Endothelial cell of umbilical vein (primary cell): ENCODE measurements around the gene STPG3. TPM values are rescaled to one million over a fixed set of nuclear protein-coding genes. Genes with fewer than 3 reads are reported as not detected.

Source experiments
- BruUV-seq: library from RNA; stranded (reverse); fragments of 400-500 nt; replicated peaks from 2 replicates; lab custom pipeline; 2021; lab: Mats Ljungman, UMichigan
- CTCF ChIA-PET: fragments of 300-600, 350-600 bp; sonication (Branson Sonifier 250); formaldehyde crosslinking; loops from one replicate; lab custom pipeline; 2021; ENCODE audit warnings: antibody characterized with exemption, inconsistent platforms; lab: Charles Lee
- POLR2A ChIA-PET: fragments of 300-600, 350-600 bp; sonication (Branson Sonifier 250); formaldehyde crosslinking; loops from one replicate; lab custom pipeline; 2021; ENCODE audit warnings: antibody characterized with exemption, inconsistent platforms; lab: Charles Lee
- DNase-seq: peaks from one replicate; pipeline ENCODE4 v3.0.0-alpha.2; 2011; ENCODE audit warnings: low read depth, low spot score
- FAIRE-seq: peaks from 2 replicates; lab custom pipeline; 2011; peaks lifted over from hg19 to GRCh38; lab: Jason Lieb, UNC
- H2AFZ ChIP-seq: 2 replicates; pipeline ENCODE4 v1.6.0; 2012; ENCODE audit warnings: low read depth, low read length, control low read depth, inconsistent platforms
- H3K27ac ChIP-seq: 2 replicates; pipeline ENCODE4 v1.5.1; 2011; ENCODE audit warnings: low read depth, mild to moderate bottlenecking, control low read depth, low read length, moderate library complexity; ENCODE audit not compliant: insufficient read depth
- H3K27me3 ChIP-seq, 2 experiments: 2 replicates each; pipeline versions ENCODE4 v1.6.0 to v1.6.1; 2011; ENCODE audit warnings: low read length in 2 of 2, mixed read lengths in 1 of 2; ENCODE audit not compliant: control insufficient read depth in 2 of 2, insufficient read depth in 2 of 2
- H3K36me3 ChIP-seq, 2 experiments: 2 replicates in 1 of 2; 3 replicates in 1 of 2; pipeline ENCODE4 v1.5.1; 2011; ENCODE audit warnings: low read length in 2 of 2, mild to moderate bottlenecking in 1 of 2, moderate library complexity in 1 of 2; ENCODE audit not compliant: control insufficient read depth in 2 of 2, insufficient read depth in 2 of 2; ENCODE audit errors: extremely low read depth in 1 of 2
- H3K4me1 ChIP-seq: 3 replicates; pipeline ENCODE4 v1.5.1; 2011; ENCODE audit warnings: mild to moderate bottlenecking, low read length; ENCODE audit not compliant: control insufficient read depth, insufficient read depth; ENCODE audit errors: extremely low read depth
- H3K4me2 ChIP-seq: 2 replicates; pipeline ENCODE4 v1.6.1; 2011; ENCODE audit warnings: low read length, control low read depth, mixed read lengths; ENCODE audit not compliant: insufficient read depth
- H3K4me3 ChIP-seq, 3 experiments: fragments of 200-600 bp in 1 of 3; sonication (generic), shearing (Covaris generic) in 1 of 3; replicated peaks in 1 of 3; 2 replicates each; pipeline ENCODE4 v1.5.1; 2011 to 2016; ENCODE audit warnings: control low read depth in 3 of 3, low read length in 3 of 3, mild to moderate bottlenecking in 2 of 3, inconsistent platforms in 1 of 3, low read depth in 1 of 3, moderate library complexity in 1 of 3; ENCODE audit not compliant: insufficient read depth in 1 of 3
- H3K79me2 ChIP-seq: 2 replicates; pipeline ENCODE4 v1.6.0; 2012; ENCODE audit warnings: low read length, inconsistent platforms; ENCODE audit not compliant: control insufficient read depth, insufficient read depth
- H3K9ac ChIP-seq: replicated peaks from 2 replicates; pipeline ENCODE3; 2011; ENCODE audit warnings: low read length, control low read depth; ENCODE audit not compliant: insufficient read depth; ENCODE audit errors: extremely low read depth
- H3K9me1 ChIP-seq: replicated peaks from 3 replicates; pipeline ENCODE4 v1.6.0; 2011; ENCODE audit warnings: mild to moderate bottlenecking, low read length; ENCODE audit not compliant: control insufficient read depth, insufficient read depth; ENCODE audit errors: extremely low read depth
- H3K9me3 ChIP-seq: replicated peaks from 2 replicates; pipeline ENCODE4 v1.5.1; 2012; ENCODE audit warnings: low read length, inconsistent platforms; ENCODE audit not compliant: control insufficient read depth, insufficient read depth
- H4K20me1 ChIP-seq: replicated peaks from 2 replicates; pipeline ENCODE3; 2011; ENCODE audit warnings: mild to moderate bottlenecking, low read length; ENCODE audit not compliant: control insufficient read depth, insufficient read depth; ENCODE audit errors: extremely low read depth
- EZH2 ChIP-seq: IDR thresholded peaks from 2 replicates; pipeline ENCODE4 v1.6.1; 2012; ENCODE audit warnings: borderline replicate concordance, low read depth, mild to moderate bottlenecking, moderate library complexity, low read length, inconsistent platforms; ENCODE audit not compliant: severe bottlenecking
- FOS ChIP-seq: IDR thresholded peaks from 2 replicates; pipeline ENCODE4 v1.6.1; 2011; ENCODE audit warnings: mild to moderate bottlenecking, low read length, moderate library complexity, borderline replicate concordance; ENCODE audit not compliant: insufficient read depth
- GATA2 ChIP-seq: IDR thresholded peaks from 2 replicates; pipeline ENCODE4 v1.7.0; 2011; ENCODE audit warnings: low read depth, mild to moderate bottlenecking, moderate library complexity, mixed read lengths, low read length; ENCODE audit not compliant: insufficient read length, insufficient read depth
- JUN ChIP-seq: IDR thresholded peaks from 2 replicates; pipeline ENCODE4 v1.6.1; 2011; ENCODE audit warnings: borderline replicate concordance, low read depth; ENCODE audit not compliant: insufficient read length, insufficient read depth
- MAX ChIP-seq: IDR thresholded peaks from 2 replicates; pipeline ENCODE4 v1.6.1; 2011; ENCODE audit not compliant: insufficient read depth, insufficient read length
- MYC ChIP-seq: IDR thresholded peaks from one replicate; pipeline ENCODE4 v1.6.1; 2011; ENCODE audit warnings: mild to moderate bottlenecking, low read depth, low read length
- POLR2A ChIP-seq: IDR thresholded peaks from 2 replicates; pipeline ENCODE4 v1.6.1; 2012; ENCODE audit warnings: low read depth, mild to moderate bottlenecking, control low read depth, low read length
- POLR2AphosphoS5 ChIP-seq: IDR thresholded peaks from 2 replicates; pipeline ENCODE4 v1.6.1; 2012; ENCODE audit warnings: low read depth, mild to moderate bottlenecking, control low read depth, low read length, moderate library complexity; ENCODE audit not compliant: insufficient read depth
- dilution Hi-C: fragments of 300-500 bp; cut with MboI; formaldehyde crosslinking; loops from one replicate; pipeline ENCODE4 v1.15.0; 2019; ENCODE audit warnings: low sequenced_read_pairs; ENCODE audit not compliant: extremely low pct_ligation_motif_present
- intact Hi-C: fragments of 100-400 bp; cut with micrococcal nuclease; formaldehyde crosslinking; loops from one replicate; pipeline ENCODE4 v1.10.0; 2022
- polyA plus RNA-seq, 4 experiments: library from polyadenylated mRNA; depleted of rRNA in 3 of 4; stranded (reverse) in 3 of 4; unstranded in 1 of 4; fragments of >200 nt; gene quantifications; 2 replicates each; pipeline versions ENCODE4 v1.2.1 to v1.2.3, GENCODE V29; 2011 to 2012; ENCODE audit warnings: missing spikeins in 1 of 4
- total RNA-seq: library from RNA; stranded (reverse); gene quantifications from 2 replicates; pipeline ENCODE4 v1.2.3, GENCODE V29; 2021
- TF ChIP-seq, protein P1 (sequence below), 2 donors: IDR thresholded peaks; 1 replicate in 1 of 2; 2 replicates in 1 of 2; pipeline ENCODE4 v1.5.1; 2011; ENCODE audit warnings: low read length in 2 of 2, mild to moderate bottlenecking in 2 of 2, moderate library complexity in 2 of 2, control low read depth in 1 of 2, inconsistent platforms in 1 of 2, low read depth in 1 of 2; ENCODE audit not compliant: insufficient read depth in 1 of 2; ENCODE audit errors: extremely low read depth in 1 of 2

STPG3 gene
- total and polyA plus RNA-seq, 2 donors (not counting 3 experiments of a cell fraction or from before 2014, with no cell fraction given) = not detected

DNA sequence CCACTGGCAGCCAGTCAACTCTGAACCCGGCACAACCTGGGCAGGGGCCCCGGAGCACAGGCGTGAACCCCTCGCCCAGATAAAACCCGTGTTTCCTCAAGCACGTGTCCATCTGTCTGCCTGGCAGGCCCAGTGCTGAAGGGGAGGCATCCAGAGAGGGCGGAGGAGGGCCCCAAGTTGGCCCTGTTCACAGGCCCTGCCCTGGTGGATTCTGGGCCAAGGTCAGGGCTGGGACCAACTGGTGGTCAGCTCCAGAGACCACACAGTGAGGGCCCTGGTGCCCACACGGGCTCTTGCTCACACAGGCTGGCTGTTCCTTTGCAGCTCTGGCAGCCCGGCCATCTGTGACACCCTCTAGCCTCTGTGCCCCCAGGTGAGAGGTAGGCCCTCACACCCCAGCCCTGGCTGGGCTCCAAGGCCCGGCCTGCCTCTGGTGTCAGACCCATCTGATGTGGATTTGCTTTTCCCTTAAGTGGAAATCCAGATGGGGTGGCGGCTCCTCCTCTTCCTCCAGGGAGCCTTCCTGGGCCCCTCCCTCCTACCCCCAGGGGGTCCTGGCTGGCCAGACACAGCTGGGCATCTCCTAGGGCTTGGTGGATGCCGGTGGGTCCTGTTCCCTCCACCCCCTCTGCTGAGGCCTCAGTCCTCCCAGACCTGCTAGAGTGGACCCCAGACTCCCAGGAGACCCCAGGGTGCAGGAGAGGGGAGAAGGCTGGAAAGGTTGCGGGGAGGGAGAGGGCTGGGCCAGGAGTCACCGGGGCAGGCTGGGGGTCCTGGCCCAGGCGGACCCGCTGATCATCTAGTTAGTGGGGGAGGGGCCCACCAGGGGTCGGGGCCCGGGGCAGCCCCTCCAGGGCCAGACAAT is 525 bp upstream of the STPG3 start:
- Histone ChIP-seq H3K4me3 (no peak overlapping the region), H3K27ac (no peak overlapping the region), H3K4me1 (peaks cover 5% of the 10 kb centered on the region), H3K9me1 (no peaks in the 10 kb centered on the region), H3K9ac (no peak overlapping the region), H3K9me3 (no peaks in the 10 kb centered on the region), H2AFZ (no peak overlapping the region), H3K4me2 (no peak overlapping the region), H3K79me2 (peaks cover 2% of the 10 kb centered on the region), H4K20me1 (no peaks in the 10 kb centered on the region), H3K27me3 (no peaks in the 10 kb centered on the region), H3K36me3 (no peaks in the 10 kb centered on the region)
- no peak for DNase-seq
- intact Hi-C loops (no loop called here), dilution Hi-C loops (no loop called here)
- BruUV-seq = no TSS peak
- TF ChIP-seq POLR2AphosphoS5 = no peak
- TF ChIP-seq, protein P1, sequence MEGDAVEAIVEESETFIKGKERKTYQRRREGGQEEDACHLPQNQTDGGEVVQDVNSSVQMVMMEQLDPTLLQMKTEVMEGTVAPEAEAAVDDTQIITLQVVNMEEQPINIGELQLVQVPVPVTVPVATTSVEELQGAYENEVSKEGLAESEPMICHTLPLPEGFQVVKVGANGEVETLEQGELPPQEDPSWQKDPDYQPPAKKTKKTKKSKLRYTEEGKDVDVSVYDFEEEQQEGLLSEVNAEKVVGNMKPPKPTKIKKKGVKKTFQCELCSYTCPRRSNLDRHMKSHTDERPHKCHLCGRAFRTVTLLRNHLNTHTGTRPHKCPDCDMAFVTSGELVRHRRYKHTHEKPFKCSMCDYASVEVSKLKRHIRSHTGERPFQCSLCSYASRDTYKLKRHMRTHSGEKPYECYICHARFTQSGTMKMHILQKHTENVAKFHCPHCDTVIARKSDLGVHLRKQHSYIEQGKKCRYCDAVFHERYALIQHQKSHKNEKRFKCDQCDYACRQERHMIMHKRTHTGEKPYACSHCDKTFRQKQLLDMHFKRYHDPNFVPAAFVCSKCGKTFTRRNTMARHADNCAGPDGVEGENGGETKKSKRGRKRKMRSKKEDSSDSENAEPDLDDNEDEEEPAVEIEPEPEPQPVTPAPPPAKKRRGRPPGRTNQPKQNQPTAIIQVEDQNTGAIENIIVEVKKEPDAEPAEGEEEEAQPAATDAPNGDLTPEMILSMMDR (IDR thresholded peaks at IDR 0.05; ENCODE audit: extremely low read depth in 1 of 2, insufficient read depth in 1 of 2, low read depth in 1 of 2, low read length in 2 of 2) = no peak
- TF ChIP-seq MAX = no peak
- TF ChIP-seq EZH2 = no peak
- no peak for TF ChIP-seq MYC
- TF ChIP-seq JUN = no peak
- no peak for TF ChIP-seq FOS
- no peak for TF ChIP-seq GATA2
- TF ChIP-seq POLR2A = no peak
- no peak for FAIRE-seq
- POLR2A ChIA-PET = interaction anchor here (0.6 to 4.9 kb wide), 3 partner anchors 8 to 34 kb away, joined by 5 to 66 read pairs (median 5); partner anchors contain the start of gene TUBB4B
- CTCF ChIA-PET = no interaction called here
